HEK293T (cell line): Measurements from ENCODE around the gene MUCL3.

Experiments
- ARNT ChIP-seq: fragments of 450-650 bp; IDR thresholded peaks from 2 replicates; pipeline ENCODE4 v1.6.1; 2017; ENCODE audit warnings: mild to moderate bottlenecking
- ELF4 ChIP-seq: fragments of 450-650 bp; IDR thresholded peaks from 2 replicates; pipeline ENCODE4 v1.6.1; 2017; ENCODE audit warnings: antibody characterized with exemption
- FOXA1 ChIP-seq: fragments of 450-650 bp; IDR thresholded peaks from 2 replicates; pipeline ENCODE4 v1.6.1; 2016; ENCODE audit warnings: mild to moderate bottlenecking
- FOXK2 ChIP-seq: fragments of 450-650 bp; IDR thresholded peaks from 2 replicates; pipeline ENCODE4 v1.6.1; 2016; ENCODE audit warnings: mild to moderate bottlenecking
- FOXM1 ChIP-seq: fragments of 450-650 bp; IDR thresholded peaks from 2 replicates; pipeline ENCODE4 v1.6.1; 2017; ENCODE audit warnings: mild to moderate bottlenecking, borderline replicate concordance

- TF ChIP-seq FOXM1 (no peak), FOXK2 (no peak), ARNT (no peak), FOXA1 (no peak), ELF4 (no peak)
These were observed 22.9 kb downstream of the MUCL3 start for GRCh38 chr6:30963641-30964040.
